IMR-90 (cell line): Measurements from ENCODE around the gene DTD1. TPM values are rescaled to one million over a fixed set of nuclear protein-coding genes. Genes with fewer than 3 reads are reported as not detected.

ENCODE experiments used
- ATAC-seq: fragments of 200-7000 bp; cut with Tn5 transposase; 2 replicates; pipeline ENCODE4 v1.9.1; 2020; ENCODE audit warnings: low read depth, mild to moderate bottlenecking, moderate library complexity
- BruUV-seq: library from RNA; stranded (reverse); fragments of 400-500 nt; replicated peaks from 2 replicates; lab custom pipeline; 2021; lab: Mats Ljungman, UMichigan
- CTCF ChIA-PET: fragments of 300-600 bp; formaldehyde crosslinking; extraction: SDS; loops from one replicate; lab custom pipeline; 2021; ENCODE audit warnings: antibody characterized with exemption; lab: Yijun Ruan, JAX
- POLR2A ChIA-PET: fragments of 300-600 bp; sonication (Branson Sonifier 250); formaldehyde crosslinking; loops from one replicate; lab custom pipeline; 2022; ENCODE audit warnings: antibody characterized with exemption; ENCODE audit not compliant: unreplicated experiment; lab: Charles Lee
- DNase-seq: peaks from one replicate; pipeline ENCODE4 v3.0.0; 2013
- H2AFZ ChIP-seq: replicated peaks from 2 replicates; pipeline ENCODE3; 2013; ENCODE audit warnings: low read length, mild to moderate bottlenecking; ENCODE audit not compliant: poor library complexity
- H2AK5ac ChIP-seq: 2 replicates; pipeline ENCODE4 v1.6.1; 2013; ENCODE audit warnings: low read depth, low read length, inconsistent platforms
- H2AK9ac ChIP-seq: replicated peaks from 2 replicates; pipeline ENCODE3; 2013; ENCODE audit warnings: mild to moderate bottlenecking, low read depth, low read length, moderate library complexity; ENCODE audit not compliant: poor library complexity
- H2BK120ac ChIP-seq: 2 replicates; pipeline ENCODE4 v1.6.1; 2013; ENCODE audit warnings: low read depth, low read length, inconsistent platforms
- H2BK15ac ChIP-seq: 3 replicates; pipeline ENCODE4 v1.6.1; 2013; ENCODE audit warnings: low read depth, low read length, inconsistent platforms
- H2BK20ac ChIP-seq: 2 replicates; pipeline ENCODE4 v1.6.1; 2013; ENCODE audit warnings: low read depth, mild to moderate bottlenecking, inconsistent platforms, low read length, moderate library complexity
- H2BK5ac ChIP-seq: 2 replicates; pipeline ENCODE4 v1.6.1; 2013; ENCODE audit warnings: mild to moderate bottlenecking, low read depth, low read length, inconsistent platforms; ENCODE audit not compliant: poor library complexity, severe bottlenecking
- H3K14ac ChIP-seq: replicated peaks from 2 replicates; pipeline ENCODE4 v1.6.1; 2013; ENCODE audit warnings: low read depth, low read length, inconsistent platforms
- H3K18ac ChIP-seq: 2 replicates; pipeline ENCODE4 v1.6.1; 2013; ENCODE audit warnings: low read depth, low read length, control low read depth
- H3K23ac ChIP-seq: 2 replicates; pipeline ENCODE4 v1.6.1; 2013; ENCODE audit warnings: low read depth, low read length, inconsistent platforms
- H3K27ac ChIP-seq: 2 replicates; pipeline ENCODE4 v1.5.1; 2013; ENCODE audit warnings: mild to moderate bottlenecking, control low read depth, low read length; ENCODE audit not compliant: insufficient read depth
- H3K27me3 ChIP-seq: 2 replicates; pipeline ENCODE4 v1.6.1; 2013; ENCODE audit warnings: low read length; ENCODE audit not compliant: control insufficient read depth, insufficient read depth
- H3K36me3 ChIP-seq: 2 replicates; pipeline ENCODE4 v1.6.1; 2013; ENCODE audit warnings: low read length, mixed read lengths; ENCODE audit not compliant: control insufficient read depth, insufficient read depth
- H3K4ac ChIP-seq: 2 replicates; pipeline ENCODE4 v1.6.1; 2013; ENCODE audit warnings: low read depth, low read length, inconsistent platforms
- H3K4me1 ChIP-seq: 2 replicates; pipeline ENCODE4 v1.6.1; 2013; ENCODE audit warnings: low read length, mixed read lengths; ENCODE audit not compliant: control insufficient read depth, insufficient read depth
- H3K4me2 ChIP-seq: 2 replicates; pipeline ENCODE4 v1.6.1; 2013; ENCODE audit warnings: low read depth, mild to moderate bottlenecking, control low read depth, low read length, moderate library complexity
- H3K4me3 ChIP-seq: 2 replicates; pipeline ENCODE4 v1.5.1; 2013; ENCODE audit warnings: low read depth, mild to moderate bottlenecking, control low read depth, low read length, moderate library complexity; ENCODE audit not compliant: insufficient read depth
- H3K56ac ChIP-seq: 2 replicates; pipeline ENCODE4 v1.6.1; 2013; ENCODE audit warnings: low read length, inconsistent platforms; ENCODE audit not compliant: insufficient read depth; ENCODE audit errors: extremely low read depth
- H3K79me1 ChIP-seq, 2 experiments: 2 replicates each; pipeline ENCODE4 v1.6.1; 2013; ENCODE audit warnings: low read length in 2 of 2, inconsistent platforms in 1 of 2, low read depth in 1 of 2
- H3K9ac ChIP-seq: 2 replicates; pipeline ENCODE4 v1.6.1; 2013; ENCODE audit warnings: low read depth, low read length, control low read depth
- H3K9me1 ChIP-seq: 2 replicates; pipeline ENCODE4 v1.6.1; 2013; ENCODE audit warnings: low read length, inconsistent platforms; ENCODE audit not compliant: insufficient read depth
- H3K9me3 ChIP-seq: 2 replicates; pipeline ENCODE4 v1.6.1; 2013; ENCODE audit warnings: low read length; ENCODE audit not compliant: control insufficient read depth, insufficient read depth
- H4K20me1 ChIP-seq: 2 replicates; pipeline ENCODE4 v1.6.1; 2013; ENCODE audit warnings: low read length, inconsistent platforms; ENCODE audit not compliant: insufficient read depth
- H4K5ac ChIP-seq: 2 replicates; pipeline ENCODE4 v1.6.1; 2013; ENCODE audit warnings: mild to moderate bottlenecking, low read depth, low read length, control low read depth
- H4K8ac ChIP-seq, 2 experiments: 2 replicates each; pipeline ENCODE4 v1.6.1; 2013; ENCODE audit warnings: low read depth in 2 of 2, low read length in 2 of 2, control low read depth in 1 of 2, inconsistent platforms in 1 of 2
- H4K91ac ChIP-seq: 2 replicates; pipeline ENCODE4 v1.6.1; 2013; ENCODE audit warnings: low read depth, low read length, inconsistent platforms; ENCODE audit not compliant: insufficient read depth
- BHLHE40 ChIP-seq: fragments of 150-350 bp; IDR thresholded peaks from 2 replicates; pipeline ENCODE4 v1.6.1; 2016; ENCODE audit warnings: mild to moderate bottlenecking, low read depth, low read length
- CHD1 ChIP-seq: IDR thresholded peaks from 2 replicates; pipeline ENCODE4 v1.6.1; 2012; ENCODE audit warnings: low read depth, low read length, improper control_type of control experiment
- FOS ChIP-seq: fragments of 150-350 bp; IDR thresholded peaks from 2 replicates; pipeline ENCODE4 v1.6.1; 2016; ENCODE audit warnings: low read depth, low read length
- MAFK ChIP-seq: IDR thresholded peaks from 2 replicates; pipeline ENCODE4 v1.6.1; 2012; ENCODE audit warnings: low read depth, low read length, improper control_type of control experiment
- NFE2L2 ChIP-seq: fragments of 150-350 bp; IDR thresholded peaks from 2 replicates; pipeline ENCODE4 v1.6.1; 2016; ENCODE audit warnings: low read depth, mild to moderate bottlenecking, low read length
- RCOR1 ChIP-seq: IDR thresholded peaks from 2 replicates; pipeline ENCODE4 v1.6.1; 2012; ENCODE audit warnings: mild to moderate bottlenecking, low read length, improper control_type of control experiment; ENCODE audit not compliant: insufficient replicate concordance
- SMC3 ChIP-seq: fragments of 150-350 bp; IDR thresholded peaks from 2 replicates; pipeline ENCODE4 v1.6.1; 2016; ENCODE audit warnings: low read depth, mild to moderate bottlenecking, antibody characterized with exemption, low read length, moderate library complexity
- WGBS, 2 experiments: methylation state at CpG; one replicate each; pipeline versions ENCODE4 v1.1.5 to v1.1.7; 2013; ENCODE audit warnings: missing lambda C conversion rate in 2 of 2; ENCODE audit not compliant: insufficient read length in 1 of 2; ENCODE audit errors: extremely low coverage in 2 of 2; 5-methylcytosine and 5-hydroxymethylcytosine counted together
- dilution Hi-C: fragments of 300-500 bp; cut with HindIII; formaldehyde crosslinking; loops from one replicate; pipeline ENCODE4 v1.14.3; 2018; ENCODE audit warnings: low sequenced_read_pairs; ENCODE audit not compliant: unreplicated experiment
- in situ Hi-C: fragments of 300-500 bp; cut with MboI; formaldehyde crosslinking; loops from 3 replicates; pipeline ENCODE4 v1.14.3; 2019; ENCODE audit warnings: low sequenced_read_pairs, inconsistent platforms, mixed read lengths
- intact Hi-C: fragments of 100-400 bp; cut with micrococcal nuclease; formaldehyde crosslinking; loops from 2 replicates; pipeline ENCODE4 v1.10.0; 2022
- polyA plus RNA-seq, 3 experiments: library from polyadenylated mRNA; depleted of rRNA; stranded (reverse); fragments of >200 nt; gene quantifications; 2 replicates each; pipeline ENCODE4 v1.2.3, GENCODE V29; 2012; ENCODE audit warnings: low replicate concordance in 1 of 3
- total RNA-seq: library from RNA; depleted of rRNA; stranded (reverse); fragments of >200 nt; gene quantifications from 2 replicates; pipeline ENCODE4 v1.2.3, GENCODE V29; 2012
- TF ChIP-seq, protein P1 (sequence below): conservative IDR thresholded peaks from 2 replicates; pipeline ENCODE4 v1.5.1; 2012; ENCODE audit warnings: mild to moderate bottlenecking, low read depth, low read length, improper control_type of control experiment
- TF ChIP-seq, protein P2 (sequence below): fragments of 150-350 bp; IDR thresholded peaks from 2 replicates; pipeline ENCODE4 v1.6.1; 2016; ENCODE audit warnings: low read depth, mild to moderate bottlenecking, low read length, moderate library complexity, borderline replicate concordance

DTD1 gene
- total and polyA plus RNA-seq, 2 of the 4 experiments (the other 2 are of a cell fraction), result 73.1 to 101 TPM

DNA sequence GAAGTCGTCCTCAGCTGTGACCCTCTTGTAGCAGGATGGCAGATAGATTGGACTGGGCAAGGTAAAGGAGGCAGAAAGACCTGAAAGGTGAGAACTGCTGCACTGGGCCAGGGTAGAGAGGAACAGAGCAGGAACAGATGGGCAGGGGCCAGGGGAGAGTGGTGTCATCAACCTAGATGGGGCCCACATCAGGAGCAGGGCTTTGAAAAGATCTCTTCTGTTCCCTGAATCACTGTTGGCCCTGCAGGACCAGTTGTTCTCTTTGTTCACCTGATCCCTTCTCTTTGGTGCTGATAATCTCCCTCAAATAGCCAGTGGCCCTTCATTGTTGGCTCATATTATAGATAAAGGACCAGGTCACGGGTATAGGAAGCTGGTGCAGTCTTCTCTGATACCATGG lies 59.9 kb downstream of the DTD1 start:
- Histone ChIP-seq H3K23ac (no peak overlapping the region), H3K9me3 (no peaks in the 10 kb centered on the region), H3K4me2 (no peak overlapping the region), H4K8ac (no peak overlapping the region), H3K18ac (no peak overlapping the region), H3K4ac (no peak overlapping the region), H2BK20ac (no peak overlapping the region), H2BK5ac (no peak overlapping the region), H2AFZ (no peak overlapping the region), H3K4me3 (no peak overlapping the region), H3K9ac (no peak overlapping the region), H3K56ac (no peak overlapping the region), H4K5ac (no peak overlapping the region), H2BK120ac (no peak overlapping the region), H3K4me1 (peaks cover 8% of the 10 kb centered on the region), H3K27me3 (no peaks in the 10 kb centered on the region), H3K14ac (no peak overlapping the region), H4K20me1 (no peaks in the 10 kb centered on the region; the same call in 1 of the 2 replicates), H2AK9ac (no peak overlapping the region), H4K91ac (no peak overlapping the region), H3K9me1 (peaks cover 9% of the 10 kb centered on the region), H3K36me3 (no peaks in the 10 kb centered on the region), H2BK15ac (no peak overlapping the region), H2AK5ac (no peak overlapping the region), H3K27ac (no peak overlapping the region), H3K79me1 (peaks cover 19 to 23% of the 10 kb centered on the region in 2 experiments)
- ChIA-PET CTCF (no interaction called here), POLR2A (interaction anchor here (0.7 kb wide), 1 partner anchor 515 kb away, joined by 3 read pairs; no protein-coding TSS in a partner anchor)
- intact Hi-C loops, result no loop called here
- dilution Hi-C loops, result no loop called here
- no CpG with 5 or more reads among the region's 2 CpGs for WGBS, 2 experiments
- no peak for DNase-seq
- TF ChIP-seq, protein P1, sequence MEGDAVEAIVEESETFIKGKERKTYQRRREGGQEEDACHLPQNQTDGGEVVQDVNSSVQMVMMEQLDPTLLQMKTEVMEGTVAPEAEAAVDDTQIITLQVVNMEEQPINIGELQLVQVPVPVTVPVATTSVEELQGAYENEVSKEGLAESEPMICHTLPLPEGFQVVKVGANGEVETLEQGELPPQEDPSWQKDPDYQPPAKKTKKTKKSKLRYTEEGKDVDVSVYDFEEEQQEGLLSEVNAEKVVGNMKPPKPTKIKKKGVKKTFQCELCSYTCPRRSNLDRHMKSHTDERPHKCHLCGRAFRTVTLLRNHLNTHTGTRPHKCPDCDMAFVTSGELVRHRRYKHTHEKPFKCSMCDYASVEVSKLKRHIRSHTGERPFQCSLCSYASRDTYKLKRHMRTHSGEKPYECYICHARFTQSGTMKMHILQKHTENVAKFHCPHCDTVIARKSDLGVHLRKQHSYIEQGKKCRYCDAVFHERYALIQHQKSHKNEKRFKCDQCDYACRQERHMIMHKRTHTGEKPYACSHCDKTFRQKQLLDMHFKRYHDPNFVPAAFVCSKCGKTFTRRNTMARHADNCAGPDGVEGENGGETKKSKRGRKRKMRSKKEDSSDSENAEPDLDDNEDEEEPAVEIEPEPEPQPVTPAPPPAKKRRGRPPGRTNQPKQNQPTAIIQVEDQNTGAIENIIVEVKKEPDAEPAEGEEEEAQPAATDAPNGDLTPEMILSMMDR, result no peak
- TF ChIP-seq CHD1 (no peak), BHLHE40 (no peak), FOS (no peak), MAFK (no peak), SMC3 (no peak), RCOR1 (no peak), NFE2L2 (no peak)
- TF ChIP-seq, protein P2, sequence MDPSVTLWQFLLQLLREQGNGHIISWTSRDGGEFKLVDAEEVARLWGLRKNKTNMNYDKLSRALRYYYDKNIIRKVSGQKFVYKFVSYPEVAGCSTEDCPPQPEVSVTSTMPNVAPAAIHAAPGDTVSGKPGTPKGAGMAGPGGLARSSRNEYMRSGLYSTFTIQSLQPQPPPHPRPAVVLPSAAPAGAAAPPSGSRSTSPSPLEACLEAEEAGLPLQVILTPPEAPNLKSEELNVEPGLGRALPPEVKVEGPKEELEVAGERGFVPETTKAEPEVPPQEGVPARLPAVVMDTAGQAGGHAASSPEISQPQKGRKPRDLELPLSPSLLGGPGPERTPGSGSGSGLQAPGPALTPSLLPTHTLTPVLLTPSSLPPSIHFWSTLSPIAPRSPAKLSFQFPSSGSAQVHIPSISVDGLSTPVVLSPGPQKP, result no peak
- ATAC-seq, result no peak
- no TSS peak for BruUV-seq
- in situ Hi-C loops, result loop anchor here (25.0 kb wide), 1 partner anchor 110 kb away; no protein-coding TSS in a partner anchor
